Suprapubic skin (tissue), 4 donors: ENCODE results near the gene VPS45. TPM values are rescaled to one million over a fixed set of nuclear protein-coding genes. Genes with fewer than 3 reads are reported as not detected.
"Not testable (repeated sequence)": the region's sequence is repeated elsewhere in the genome, so short reads cannot be mapped to it uniquely, and the experiment has no call there.

ENCODE experiments used
- DNase-seq, 2 donors: peaks; one replicate each; pipeline ENCODE4 v3.0.0-alpha.2; 2019; ENCODE audit warnings: low spot score in 2 of 2
- H3K27ac ChIP-seq: fragments of 200-600 bp; sonication (generic); one replicate; pipeline ENCODE4 v1.5.1; 2019
- H3K27me3 ChIP-seq: fragments of 200-600 bp; sonication (generic); one replicate; pipeline ENCODE4 v1.5.1; 2019
- H3K36me3 ChIP-seq: fragments of 200-600 bp; sonication (generic); one replicate; pipeline ENCODE4 v1.5.1; 2019
- H3K4me1 ChIP-seq: fragments of 200-600 bp; sonication (generic); one replicate; pipeline ENCODE4 v1.5.1; 2019
- H3K4me3 ChIP-seq: fragments of 200-600 bp; sonication (generic); one replicate; pipeline ENCODE4 v1.5.1; 2019; ENCODE audit warnings: mild to moderate bottlenecking
- H3K9me3 ChIP-seq: fragments of 200-600 bp; sonication (generic); one replicate; pipeline ENCODE4 v1.5.1; 2019
- EP300 ChIP-seq: sonication (generic); formaldehyde crosslinking; IDR thresholded peaks from one replicate; pipeline ENCODE4 v1.6.1; 2017; ENCODE audit warnings: antibody characterized with exemption
- POLR2A ChIP-seq, 2 donors: fragments of 450-650 bp; IDR thresholded peaks; one replicate each; pipeline ENCODE4 v1.6.1; 2017; ENCODE audit warnings: antibody characterized with exemption in 2 of 2, mild to moderate bottlenecking in 2 of 2, moderate library complexity in 2 of 2
- POLR2AphosphoS5 ChIP-seq, 3 donors: sonication (generic); formaldehyde crosslinking; IDR thresholded peaks; one replicate each; pipeline ENCODE4 v1.6.1; 2017; ENCODE audit warnings: antibody characterized with exemption in 3 of 3
- WGBS: methylation state at CpG from one replicate; pipeline ENCODE4 v1.1.5; 2018; 5-methylcytosine and 5-hydroxymethylcytosine counted together
- total RNA-seq, 4 donors: library from RNA; depleted of rRNA; stranded (reverse); fragments of >200 nt; gene quantifications; one replicate each; pipeline ENCODE4 v1.1.0, GENCODE V29; 2016
- TF ChIP-seq, protein P1 (sequence below), 2 donors: fragments of 200-600 bp in 1 of 2; fragments of 450-650 bp in 1 of 2; sonication (generic) in 1 of 2; IDR thresholded peaks; one replicate each; pipeline ENCODE4 v1.5.1; 2016 to 2019; ENCODE audit warnings: antibody characterized with exemption in 2 of 2, mild to moderate bottlenecking in 1 of 2, moderate library complexity in 1 of 2

VPS45 gene
- total RNA-seq, 4 donors from 2014 or later: 23.8 to 67.4 (median 34.2) TPM

DNA sequence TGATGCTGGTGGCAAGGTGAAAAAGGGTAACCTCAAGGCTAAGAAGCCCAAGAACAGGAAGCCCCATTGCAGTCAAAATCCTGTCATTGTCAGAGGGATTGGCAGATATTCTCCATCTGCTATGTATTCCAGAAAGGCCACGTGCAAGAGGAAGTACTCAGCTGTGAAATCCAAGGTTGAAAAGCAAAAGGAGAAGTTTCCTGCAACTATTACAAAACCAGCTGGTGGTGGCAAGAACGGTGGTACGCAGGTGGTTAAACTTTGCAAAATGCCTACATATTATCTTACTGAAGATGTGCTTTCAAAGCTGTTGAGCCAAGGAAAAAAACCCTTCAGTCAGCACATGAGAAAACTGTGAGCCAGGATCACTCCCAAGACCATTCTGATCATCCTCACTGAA, 13.7 kb upstream of the VPS45 start:
- H3K36me3 ChIP-seq: no peaks in the 10 kb centered on the region
- no peaks in the 10 kb centered on the region for H3K27me3 ChIP-seq
- H3K4me1 ChIP-seq: no peaks in the 10 kb centered on the region
- no peaks in the 10 kb centered on the region for H3K9me3 ChIP-seq
- no peak overlapping the region for H3K4me3 ChIP-seq
- H3K27ac ChIP-seq: no peak overlapping the region
- DNase-seq: no peak
- TF ChIP-seq, protein P1, sequence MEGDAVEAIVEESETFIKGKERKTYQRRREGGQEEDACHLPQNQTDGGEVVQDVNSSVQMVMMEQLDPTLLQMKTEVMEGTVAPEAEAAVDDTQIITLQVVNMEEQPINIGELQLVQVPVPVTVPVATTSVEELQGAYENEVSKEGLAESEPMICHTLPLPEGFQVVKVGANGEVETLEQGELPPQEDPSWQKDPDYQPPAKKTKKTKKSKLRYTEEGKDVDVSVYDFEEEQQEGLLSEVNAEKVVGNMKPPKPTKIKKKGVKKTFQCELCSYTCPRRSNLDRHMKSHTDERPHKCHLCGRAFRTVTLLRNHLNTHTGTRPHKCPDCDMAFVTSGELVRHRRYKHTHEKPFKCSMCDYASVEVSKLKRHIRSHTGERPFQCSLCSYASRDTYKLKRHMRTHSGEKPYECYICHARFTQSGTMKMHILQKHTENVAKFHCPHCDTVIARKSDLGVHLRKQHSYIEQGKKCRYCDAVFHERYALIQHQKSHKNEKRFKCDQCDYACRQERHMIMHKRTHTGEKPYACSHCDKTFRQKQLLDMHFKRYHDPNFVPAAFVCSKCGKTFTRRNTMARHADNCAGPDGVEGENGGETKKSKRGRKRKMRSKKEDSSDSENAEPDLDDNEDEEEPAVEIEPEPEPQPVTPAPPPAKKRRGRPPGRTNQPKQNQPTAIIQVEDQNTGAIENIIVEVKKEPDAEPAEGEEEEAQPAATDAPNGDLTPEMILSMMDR (IDR thresholded peaks at IDR 0.05): no peak
- TF ChIP-seq EP300: no peak
- TF ChIP-seq POLR2A (IDR thresholded peaks at IDR 0.05): no peak
- TF ChIP-seq POLR2AphosphoS5 (IDR thresholded peaks at IDR 0.05): no peak
- 58% methylated on average over 3 of the region's 3 CpGs for WGBS

GRCh38 chr1:150055507-150055906, 12.1 kb upstream of the VPS45 start:
- H3K4me3 ChIP-seq, H3K27ac ChIP-seq, H3K36me3 ChIP-seq, H3K9me3 ChIP-seq, DNase-seq, H3K4me1 ChIP-seq, H3K27me3 ChIP-seq: not testable (repeated sequence)
- 96% methylated on average over 4 of the region's 4 CpGs for WGBS

DNA sequence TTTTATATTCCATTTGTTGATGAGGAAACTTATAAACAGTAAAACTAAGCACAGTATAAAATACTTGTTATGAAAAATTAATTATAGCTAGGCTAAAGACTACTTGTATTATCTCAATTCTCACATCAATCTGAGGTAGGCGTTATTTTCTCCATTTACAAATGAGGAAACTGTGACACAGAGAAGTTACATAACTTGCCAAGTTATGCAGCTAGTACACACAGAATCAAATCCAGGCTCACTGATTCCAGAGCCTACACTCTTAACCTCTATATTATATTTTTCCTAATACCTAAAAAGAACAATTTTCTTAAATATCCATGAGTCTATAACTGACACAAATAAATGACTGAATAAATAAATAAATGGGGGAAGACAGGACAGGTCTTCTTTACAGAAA, 11.2 kb upstream of the VPS45 start:
- 57% methylated on average over 1 of the region's 1 CpG for WGBS

GRCh38 chr1:150060260-150060659, 7.3 kb upstream of the VPS45 start:
- Histone ChIP-seq H3K4me3 (no peak overlapping the region), H3K9me3 (no peaks in the 10 kb centered on the region), H3K4me1 (peaks cover 3% of the 10 kb centered on the region), H3K27me3 (no peaks in the 10 kb centered on the region), H3K27ac (no peak overlapping the region), H3K36me3 (no peaks in the 10 kb centered on the region)
- TF ChIP-seq EP300 (no peak), POLR2A (IDR thresholded peaks at IDR 0.05) (no peak), POLR2AphosphoS5 (IDR thresholded peaks at IDR 0.05) (no peak)
- TF ChIP-seq, protein P1 (IDR thresholded peaks at IDR 0.05): no peak
- DNase-seq: no peak
- WGBS: 80% methylated on average over 4 of the region's 4 CpGs

More for the DNA sequence above, 11.2 kb upstream of the VPS45 start:
- no peak for TF ChIP-seq EP300
- no peak for TF ChIP-seq POLR2AphosphoS5 (IDR thresholded peaks at IDR 0.05)
- TF ChIP-seq POLR2A (IDR thresholded peaks at IDR 0.05): no peak
- Histone ChIP-seq H3K27ac (no peak overlapping the region), H3K27me3 (no peaks in the 10 kb centered on the region), H3K36me3 (no peaks in the 10 kb centered on the region), H3K4me1 (no peaks in the 10 kb centered on the region), H3K4me3 (no peak overlapping the region), H3K9me3 (no peaks in the 10 kb centered on the region)
- no peak for DNase-seq

DNA sequence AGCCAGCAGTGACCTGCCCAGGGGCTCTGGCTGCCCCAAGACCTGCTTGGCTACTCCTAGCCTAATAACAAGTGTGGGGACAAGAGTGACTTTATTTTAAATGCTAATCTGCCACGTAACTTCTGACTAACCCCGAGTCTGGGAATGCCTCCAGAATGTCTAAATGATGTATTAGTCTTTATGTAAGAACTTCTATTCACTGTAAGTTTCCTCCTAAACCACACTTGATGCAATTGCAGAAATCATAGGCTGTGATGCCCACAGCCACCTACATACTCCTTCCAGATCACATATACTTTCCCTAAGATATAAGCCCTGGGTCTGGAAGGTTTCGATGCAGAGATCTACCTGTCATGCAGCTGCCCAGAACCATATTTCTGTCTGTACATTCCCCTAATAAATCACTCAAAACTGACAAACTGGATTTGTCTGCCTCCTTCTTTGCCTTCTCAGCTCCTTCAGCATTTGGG, 5.9 kb upstream of the VPS45 start:
- Histone ChIP-seq H3K27me3 (no peaks in the 10 kb centered on the region), H3K27ac (no peak overlapping the region), H3K4me3 (no peak overlapping the region), H3K36me3 (no peaks in the 10 kb centered on the region), H3K4me1 (peaks cover 17% of the 10 kb centered on the region), H3K9me3 (no peaks in the 10 kb centered on the region)
- TF ChIP-seq POLR2AphosphoS5 (IDR thresholded peaks at IDR 0.05) (no peak), POLR2A (IDR thresholded peaks at IDR 0.05) (no peak), EP300 (no peak)
- TF ChIP-seq, protein P1 (IDR thresholded peaks at IDR 0.05): no peak
- no peak for DNase-seq
- 30% methylated on average over 3 of the region's 3 CpGs for WGBS

DNA sequence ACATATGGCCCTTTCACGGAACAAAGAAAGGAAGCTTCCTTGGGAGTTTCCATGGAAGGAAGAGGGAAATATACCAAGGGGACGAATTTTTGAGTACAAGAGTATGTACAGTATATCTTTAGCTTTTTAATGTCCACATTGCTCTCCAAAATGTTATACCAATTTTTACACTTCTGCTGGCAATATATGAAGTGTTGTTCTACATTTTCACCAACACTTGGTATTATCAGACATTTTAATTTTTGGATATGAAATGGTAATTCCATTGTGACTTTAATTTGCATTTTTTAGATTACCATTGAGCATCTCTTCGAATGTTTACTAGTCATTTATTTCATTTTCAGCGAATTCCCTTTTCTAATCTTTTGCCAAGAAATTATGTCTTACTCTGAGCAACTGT, 5.5 kb upstream of the VPS45 start:
- DNase-seq: no peak
- WGBS: 89% methylated on average over 4 of the region's 4 CpGs
- H3K36me3 ChIP-seq: no peaks in the 10 kb centered on the region
- H3K4me3 ChIP-seq: no peak overlapping the region
- H3K27ac ChIP-seq: no peak overlapping the region
- TF ChIP-seq POLR2A (IDR thresholded peaks at IDR 0.05): no peak
- H3K27me3 ChIP-seq: no peaks in the 10 kb centered on the region
- H3K4me1 ChIP-seq: peaks cover 19% of the 10 kb centered on the region
- no peaks in the 10 kb centered on the region for H3K9me3 ChIP-seq
